ENCODE measurements around the gene ERC1. TPM values are rescaled to one million over a fixed set of nuclear protein-coding genes. Genes with fewer than 3 reads are reported as not detected.
"Not testable (repeated sequence)": the region's sequence is repeated elsewhere in the genome, so short reads cannot be mapped to it uniquely, and the experiment has no call there.

The ERC1 gene
- total RNA-seq, 1 experiment from 2014 or later: 31.5 TPM

DNA sequence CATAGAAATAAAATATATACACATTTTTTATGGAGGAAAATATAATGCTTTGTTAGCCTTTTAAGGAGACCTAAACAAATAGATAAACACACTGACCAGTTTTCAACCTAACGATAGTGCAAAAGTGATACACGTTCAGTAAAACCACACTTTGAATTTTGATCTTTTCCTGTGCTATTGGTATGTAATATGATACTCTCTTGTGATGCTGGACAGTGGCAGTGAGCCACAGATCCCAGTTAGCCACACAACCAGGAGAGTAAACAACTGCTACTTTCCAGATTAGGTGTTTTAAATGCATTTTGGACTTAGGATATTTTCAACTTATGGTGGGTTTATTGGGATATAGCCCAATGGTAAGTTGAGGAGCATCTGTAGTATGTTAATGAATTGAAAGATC lies 243.1 kb downstream of the ERC1 start:
- no peaks in the 10 kb centered on the region for H3K36me3 ChIP-seq
- no peak overlapping the region for H3K27ac ChIP-seq
- no peaks in the 10 kb centered on the region for H3K27me3 ChIP-seq
- peak in 1 of 2 experiments; percentile 28 for DNase-seq
- H3K4me1 ChIP-seq: no peaks in the 10 kb centered on the region
- no peaks in the 10 kb centered on the region for H3K9me3 ChIP-seq (replicated peaks)
- H3K4me3 ChIP-seq: no peak overlapping the region

DNA sequence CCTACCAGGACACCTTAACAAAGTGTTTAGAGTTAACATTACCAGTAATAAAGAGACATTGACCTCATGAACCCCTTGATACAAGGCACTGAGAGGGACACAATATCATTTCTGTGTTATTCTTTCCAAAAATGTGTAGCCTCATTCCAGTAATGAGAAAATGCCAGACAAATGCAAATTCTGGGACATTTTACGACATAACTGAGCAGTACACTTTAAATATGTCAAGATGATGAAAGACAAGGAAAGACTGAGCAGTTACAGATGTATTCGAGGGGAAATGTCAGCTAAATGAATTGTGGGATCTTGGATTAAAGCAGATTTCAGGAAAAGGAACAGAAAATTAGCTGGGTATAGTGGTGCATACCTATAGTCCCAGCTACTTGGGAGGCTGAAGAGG lies 255.6 kb downstream of the ERC1 start:
- Histone ChIP-seq H3K9me3 (replicated peaks) (no peaks in the 10 kb centered on the region), H3K27me3 (no peaks in the 10 kb centered on the region), H3K4me1 (no peaks in the 10 kb centered on the region), H3K36me3 (peaks cover 5% of the 10 kb centered on the region; the same call in 1 of the 2 replicates), H3K4me3 (no peak overlapping the region), H3K27ac (no peak overlapping the region)
- no peak for DNase-seq

DNA sequence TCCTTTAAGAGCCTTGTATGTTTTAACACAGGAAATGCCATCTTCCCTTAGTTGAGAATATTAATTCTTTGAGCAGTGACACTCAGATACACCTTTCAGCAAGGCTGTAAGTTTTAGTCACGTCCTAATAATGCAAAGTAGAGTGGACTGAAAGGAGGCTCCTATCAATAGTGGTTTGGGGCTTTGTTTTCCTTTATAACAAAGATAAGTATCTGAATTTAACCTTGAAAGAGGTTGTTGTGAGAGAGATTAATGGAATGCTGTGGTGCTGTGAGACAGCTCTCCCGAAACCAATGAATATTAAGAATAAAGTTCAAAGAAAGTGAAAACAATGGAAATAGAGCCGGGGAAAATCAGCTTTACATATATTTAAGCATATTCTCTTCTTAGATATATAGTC lies 259.6 kb downstream of the ERC1 start:
- Histone ChIP-seq H3K36me3 (no peaks in the 10 kb centered on the region), H3K27ac (no peak overlapping the region)

DNA sequence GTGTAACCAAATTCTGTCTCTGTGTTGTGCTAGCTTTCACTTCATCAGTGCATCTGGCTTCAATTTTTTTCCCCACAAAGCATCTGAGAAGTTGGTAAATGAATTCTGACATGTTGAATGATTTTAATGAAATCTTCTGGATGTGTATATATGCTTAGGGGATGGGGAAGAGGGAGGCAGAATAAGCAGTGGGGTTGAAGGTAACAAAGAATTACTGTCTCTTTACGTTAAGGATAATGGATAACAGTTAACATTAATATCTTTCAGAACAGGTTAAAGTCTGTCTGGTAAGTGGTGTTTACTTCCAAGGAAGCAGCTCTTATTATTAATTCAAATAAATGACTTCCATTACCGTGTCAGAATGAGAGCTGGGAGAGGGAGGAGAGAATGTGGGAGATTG lies 261.7 kb downstream of the ERC1 start:
- H3K4me1 ChIP-seq: no peaks in the 10 kb centered on the region
- H3K36me3 ChIP-seq: peaks cover 4% of the 10 kb centered on the region; the same call in 1 of the 2 replicates
- H3K27ac ChIP-seq: no peak overlapping the region
- no peaks in the 10 kb centered on the region for H3K27me3 ChIP-seq
- H3K4me3 ChIP-seq: no peak overlapping the region
- peaks cover 7% of the 10 kb centered on the region; the same call in 1 of the 2 replicates for H3K9me3 ChIP-seq (replicated peaks)
- DNase-seq: no peak

More for the DNA sequence above, 259.6 kb downstream of the ERC1 start:
- Histone ChIP-seq H3K4me1 (no peaks in the 10 kb centered on the region), H3K9me3 (replicated peaks) (no peaks in the 10 kb centered on the region; the same call in 1 of the 2 replicates), H3K4me3 (no peak overlapping the region), H3K27me3 (no peaks in the 10 kb centered on the region)
- DNase-seq: no peak

DNA sequence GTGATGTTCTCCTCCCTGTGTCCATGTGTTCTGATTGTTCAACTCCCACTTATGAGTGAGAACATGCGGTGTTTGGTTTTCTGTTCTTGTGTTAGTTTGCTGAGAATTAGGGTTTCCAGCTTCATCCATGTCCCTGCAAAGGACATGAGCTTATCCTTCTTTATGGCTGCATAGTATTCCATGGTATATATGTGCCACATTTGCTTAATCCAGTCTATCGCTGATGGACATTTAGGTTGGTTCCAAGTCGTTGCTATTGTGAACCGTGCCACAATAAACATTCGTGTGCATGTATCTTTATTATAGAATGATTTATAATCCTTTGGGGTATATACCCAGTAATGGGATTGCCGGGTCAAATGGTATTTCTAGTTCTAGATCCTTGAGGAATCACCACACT lies 264.1 kb downstream of the ERC1 start:
- H3K27me3 ChIP-seq; H3K9me3 ChIP-seq (replicated peaks); DNase-seq; H3K4me3 ChIP-seq; H3K4me1 ChIP-seq; H3K27ac ChIP-seq; H3K36me3 ChIP-seq: not testable (repeated sequence)

DNA sequence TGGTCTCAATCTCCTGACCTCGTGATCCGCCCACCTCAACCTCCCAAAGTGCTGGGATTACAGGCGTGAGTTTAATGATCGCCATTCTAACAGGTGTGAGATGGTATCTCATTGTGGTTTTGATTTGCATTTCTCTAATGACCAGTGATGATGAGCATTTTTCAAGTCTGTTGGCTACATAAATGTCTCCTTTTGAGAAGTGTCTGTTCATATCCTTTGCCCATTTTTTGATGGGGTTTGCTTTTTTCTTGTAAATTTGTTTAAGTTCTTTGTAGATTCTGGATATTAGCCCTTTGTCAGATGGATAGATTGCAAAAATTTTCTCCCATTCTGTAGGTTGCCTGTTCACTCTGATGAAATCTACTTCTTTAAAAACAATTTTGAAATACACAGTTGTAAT lies 264.8 kb downstream of the ERC1 start:
- H3K27me3 ChIP-seq; H3K36me3 ChIP-seq; DNase-seq; H3K9me3 ChIP-seq (replicated peaks); H3K4me3 ChIP-seq; H3K4me1 ChIP-seq; H3K27ac ChIP-seq: not testable (repeated sequence)

DNA sequence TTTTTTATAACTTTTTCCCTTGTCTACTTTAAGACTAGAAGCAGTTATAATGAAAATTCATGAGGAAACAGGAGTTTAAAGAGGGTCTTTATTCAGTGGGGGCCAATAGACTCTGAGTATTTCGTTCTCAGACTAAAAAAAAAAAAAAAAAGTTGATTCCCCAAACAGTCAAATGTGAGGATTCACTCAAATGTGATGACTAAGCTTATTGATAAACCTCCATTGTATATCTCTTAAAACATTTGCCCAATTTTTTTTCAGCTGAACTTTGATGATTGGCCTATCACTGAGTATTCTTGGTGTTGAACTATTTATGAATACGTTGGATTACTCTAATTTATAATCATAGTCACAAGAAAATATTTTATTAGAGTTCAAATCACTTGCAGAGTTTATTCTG lies 265.3 kb downstream of the ERC1 start:
- Histone ChIP-seq H3K9me3 (replicated peaks) (peaks cover 7% of the 10 kb centered on the region; the same call in 1 of the 2 replicates), H3K27ac (no peak overlapping the region), H3K36me3 (peaks cover 4% of the 10 kb centered on the region; the same call in 1 of the 2 replicates), H3K4me3 (no peak overlapping the region), H3K27me3 (no peaks in the 10 kb centered on the region), H3K4me1 (no peaks in the 10 kb centered on the region)
- DNase-seq: no peak

DNA sequence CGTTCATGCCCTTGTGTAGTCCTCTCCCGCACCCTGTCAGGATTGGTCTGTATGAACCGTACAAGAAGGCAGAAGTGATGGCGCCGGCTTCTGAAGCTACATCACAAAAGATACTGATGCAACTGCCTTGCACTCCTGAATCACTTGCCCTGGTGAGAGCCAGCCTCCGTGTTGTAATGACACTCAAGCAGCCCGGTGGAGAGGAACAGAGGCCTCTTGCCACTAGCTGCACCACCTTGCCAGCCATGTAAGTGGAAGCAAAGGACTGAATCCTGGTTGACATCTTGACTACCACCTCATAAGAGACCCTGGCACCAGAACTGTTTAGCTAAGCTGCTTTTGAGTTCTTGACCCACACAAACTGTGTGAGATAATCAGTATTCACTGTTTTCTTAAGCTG lies 266.0 kb downstream of the ERC1 start:
- DNase-seq: no peak
- Histone ChIP-seq H3K4me1 (no peaks in the 10 kb centered on the region), H3K4me3 (no peak overlapping the region), H3K36me3 (peaks cover 4% of the 10 kb centered on the region; the same call in 1 of the 2 replicates), H3K27ac (no peak overlapping the region), H3K9me3 (replicated peaks) (peaks cover 7% of the 10 kb centered on the region; the same call in 1 of the 2 replicates), H3K27me3 (no peaks in the 10 kb centered on the region)

DNA sequence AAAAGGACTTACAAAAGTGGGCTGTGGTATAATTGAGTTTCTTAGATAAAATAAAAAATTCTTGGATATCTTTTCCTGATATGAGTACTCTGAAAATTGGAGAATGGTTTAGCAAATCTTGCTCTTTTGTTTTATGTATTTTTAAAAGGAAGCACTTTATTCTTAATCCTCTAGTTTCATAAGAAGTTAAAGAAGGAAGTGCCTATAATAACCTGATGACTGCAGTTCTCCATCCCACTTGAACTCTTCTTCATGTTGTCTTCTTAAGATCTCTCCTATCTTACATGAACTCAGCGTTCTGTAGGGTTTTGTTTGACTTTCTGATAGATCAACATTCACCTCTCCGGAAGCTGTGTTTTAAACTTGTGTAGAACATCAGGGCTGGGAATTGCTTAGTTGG lies 271.0 kb downstream of the ERC1 start:
- Histone ChIP-seq H3K4me1 (no peaks in the 10 kb centered on the region), H3K27ac (no peak overlapping the region), H3K9me3 (replicated peaks) (0 out of 2 replicates have a peak, but pooled peaks cover 3% of the 10 kb centered on the region), H3K4me3 (no peak overlapping the region), H3K36me3 (peaks cover 12% of the 10 kb centered on the region), H3K27me3 (no peaks in the 10 kb centered on the region)
- no peak for DNase-seq

DNA sequence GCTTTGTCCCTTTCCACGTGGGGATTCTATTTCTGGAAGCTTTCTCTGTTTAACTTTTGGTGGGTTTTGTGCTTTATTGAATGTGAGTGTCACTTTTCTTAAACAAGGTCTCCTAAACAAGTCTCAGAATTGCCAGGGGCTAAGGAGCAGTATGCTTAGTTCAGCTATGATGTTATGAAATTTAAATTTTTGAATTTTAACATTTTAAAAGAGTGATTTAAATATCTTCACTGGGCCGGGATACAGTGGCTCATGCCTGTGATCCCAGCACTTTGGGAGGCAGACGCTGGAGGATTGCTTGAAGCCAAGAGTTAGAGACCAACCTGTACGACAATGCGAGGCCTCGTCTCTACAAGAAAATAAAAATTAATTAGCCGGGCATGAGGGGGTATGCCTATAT lies 276.2 kb downstream of the ERC1 start:
- no peaks in the 10 kb centered on the region for H3K4me1 ChIP-seq
- H3K4me3 ChIP-seq: no peak overlapping the region
- no peaks in the 10 kb centered on the region for H3K27me3 ChIP-seq
- no peak for DNase-seq
- no peak overlapping the region for H3K27ac ChIP-seq
- peaks cover 16% of the 10 kb centered on the region for H3K36me3 ChIP-seq
- H3K9me3 ChIP-seq (replicated peaks): 0 out of 2 replicates have a peak, but pooled peaks cover 3% of the 10 kb centered on the region

DNA sequence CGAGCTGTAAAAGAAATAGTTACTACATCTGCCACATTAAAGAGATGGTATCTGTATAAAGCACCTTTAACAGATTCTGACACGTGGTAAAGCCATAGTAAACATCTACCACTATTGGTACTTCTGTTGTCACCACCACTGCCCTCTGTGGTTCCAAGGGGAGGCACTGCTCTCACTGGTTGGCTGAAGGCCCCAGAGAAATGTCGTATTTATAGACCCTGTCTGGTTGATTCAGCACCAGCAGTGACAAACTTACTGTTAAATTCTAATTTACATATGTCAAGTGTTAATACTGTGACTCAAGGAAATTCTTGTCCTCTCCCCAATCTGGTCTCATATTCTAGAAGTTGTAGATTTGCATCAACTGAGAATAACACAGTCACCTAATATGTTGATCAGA lies 281.1 kb downstream of the ERC1 start:
- H3K36me3 ChIP-seq: peaks cover 2% of the 10 kb centered on the region; the same call in 1 of the 2 replicates

DNA sequence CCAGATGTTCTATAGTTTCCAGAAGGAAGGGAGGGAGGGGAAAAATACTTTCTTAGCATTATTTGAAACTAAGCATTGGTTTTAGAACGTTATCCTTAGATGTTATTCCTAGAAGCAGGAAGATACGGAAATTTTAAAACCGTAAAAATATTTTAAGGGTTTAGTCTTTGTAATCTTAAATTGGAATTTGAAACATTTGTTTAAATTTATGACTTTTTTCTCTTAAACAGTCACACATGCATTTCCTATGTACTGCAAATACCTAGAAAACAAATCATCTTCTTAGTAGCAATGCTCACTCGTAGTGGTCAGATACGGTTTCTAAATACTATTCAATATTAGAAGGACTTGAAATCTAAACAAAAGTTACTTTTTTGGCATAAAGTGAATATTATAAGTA lies 282.0 kb downstream of the ERC1 start:
- H3K27me3 ChIP-seq: no peaks in the 10 kb centered on the region
- H3K27ac ChIP-seq: no peak overlapping the region
- no peaks in the 10 kb centered on the region for H3K36me3 ChIP-seq
- H3K9me3 ChIP-seq (replicated peaks): no peaks in the 10 kb centered on the region
- H3K4me3 ChIP-seq: no peak overlapping the region
- no peaks in the 10 kb centered on the region for H3K4me1 ChIP-seq
- no peak for DNase-seq

More for the DNA sequence above, 281.1 kb downstream of the ERC1 start:
- no peaks in the 10 kb centered on the region for H3K4me1 ChIP-seq
- no peak overlapping the region for H3K4me3 ChIP-seq
- DNase-seq: no peak
- H3K9me3 ChIP-seq (replicated peaks): no peaks in the 10 kb centered on the region
- no peak overlapping the region for H3K27ac ChIP-seq
- H3K27me3 ChIP-seq: no peaks in the 10 kb centered on the region

DNA sequence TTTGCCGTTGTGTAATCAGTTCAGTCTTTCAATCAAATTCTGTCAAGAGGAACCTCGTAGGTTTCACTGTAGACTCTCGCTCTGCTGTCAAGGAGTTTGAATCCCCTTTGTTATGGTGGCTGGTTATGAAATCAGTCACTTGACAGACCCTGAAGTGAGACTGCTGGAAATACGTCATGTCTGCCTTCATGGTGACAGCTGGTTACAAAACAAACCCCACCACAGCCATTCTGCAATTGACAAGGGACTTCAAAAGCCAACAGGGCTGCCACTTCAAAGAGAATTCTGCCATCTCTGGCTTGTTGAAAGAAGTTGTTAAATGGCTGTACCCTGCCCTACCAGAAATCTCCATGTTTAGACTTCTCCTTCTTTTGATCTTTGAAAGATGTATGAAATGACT lies 286.9 kb downstream of the ERC1 start:
- no peak for DNase-seq
- no peak overlapping the region for H3K27ac ChIP-seq
- no peaks in the 10 kb centered on the region for H3K9me3 ChIP-seq (replicated peaks)
- no peaks in the 10 kb centered on the region for H3K36me3 ChIP-seq
- H3K4me1 ChIP-seq: no peaks in the 10 kb centered on the region
- H3K4me3 ChIP-seq: no peak overlapping the region
- H3K27me3 ChIP-seq: no peaks in the 10 kb centered on the region

DNA sequence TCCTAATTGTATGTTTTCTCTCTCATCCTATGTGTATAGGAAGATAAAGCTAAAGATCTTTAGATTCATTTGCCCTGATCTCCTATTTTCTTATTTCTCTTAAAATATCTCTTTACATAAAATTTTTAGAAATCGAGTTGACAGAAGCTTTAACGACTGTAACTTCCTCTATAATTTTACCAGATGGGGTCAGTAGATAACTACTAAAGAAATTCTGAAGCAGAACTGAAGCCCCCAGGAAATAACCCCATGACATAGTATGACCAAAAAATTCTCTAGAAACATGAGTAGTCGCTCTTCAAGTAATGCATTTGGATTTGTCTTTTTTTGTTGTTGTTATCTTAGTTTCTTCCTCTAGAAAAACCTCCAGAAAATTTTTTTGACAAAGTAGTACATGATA lies 288.0 kb downstream of the ERC1 start:
- Histone ChIP-seq H3K4me3 (no peak overlapping the region), H3K27ac (no peak overlapping the region), H3K4me1 (no peaks in the 10 kb centered on the region), H3K36me3 (no peaks in the 10 kb centered on the region), H3K27me3 (no peaks in the 10 kb centered on the region), H3K9me3 (replicated peaks) (no peaks in the 10 kb centered on the region)
- DNase-seq: no peak

DNA sequence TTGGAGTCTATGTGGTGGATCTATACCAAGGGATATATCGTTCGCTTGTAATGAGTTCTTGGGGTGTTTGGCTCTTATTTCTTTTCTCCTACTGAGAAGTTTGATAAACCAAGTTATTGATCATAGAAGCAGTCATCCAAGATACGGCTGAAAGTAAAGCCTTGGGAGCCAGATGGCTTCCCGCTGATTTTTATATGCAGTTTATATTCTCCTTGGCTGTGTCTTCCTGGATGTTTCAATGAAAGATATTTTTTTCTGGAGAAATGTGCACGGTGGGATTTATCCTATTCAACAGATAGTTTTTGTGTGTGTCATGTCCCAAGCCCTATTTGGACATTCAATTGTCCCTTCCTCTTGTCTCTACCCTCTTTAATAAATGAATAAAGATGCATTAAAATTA lies 289.0 kb downstream of the ERC1 start:
- Histone ChIP-seq H3K27me3 (no peaks in the 10 kb centered on the region), H3K4me1 (no peaks in the 10 kb centered on the region), H3K27ac (no peak overlapping the region), H3K4me3 (no peak overlapping the region), H3K9me3 (replicated peaks) (no peaks in the 10 kb centered on the region), H3K36me3 (no peaks in the 10 kb centered on the region)
- DNase-seq: no peak

DNA sequence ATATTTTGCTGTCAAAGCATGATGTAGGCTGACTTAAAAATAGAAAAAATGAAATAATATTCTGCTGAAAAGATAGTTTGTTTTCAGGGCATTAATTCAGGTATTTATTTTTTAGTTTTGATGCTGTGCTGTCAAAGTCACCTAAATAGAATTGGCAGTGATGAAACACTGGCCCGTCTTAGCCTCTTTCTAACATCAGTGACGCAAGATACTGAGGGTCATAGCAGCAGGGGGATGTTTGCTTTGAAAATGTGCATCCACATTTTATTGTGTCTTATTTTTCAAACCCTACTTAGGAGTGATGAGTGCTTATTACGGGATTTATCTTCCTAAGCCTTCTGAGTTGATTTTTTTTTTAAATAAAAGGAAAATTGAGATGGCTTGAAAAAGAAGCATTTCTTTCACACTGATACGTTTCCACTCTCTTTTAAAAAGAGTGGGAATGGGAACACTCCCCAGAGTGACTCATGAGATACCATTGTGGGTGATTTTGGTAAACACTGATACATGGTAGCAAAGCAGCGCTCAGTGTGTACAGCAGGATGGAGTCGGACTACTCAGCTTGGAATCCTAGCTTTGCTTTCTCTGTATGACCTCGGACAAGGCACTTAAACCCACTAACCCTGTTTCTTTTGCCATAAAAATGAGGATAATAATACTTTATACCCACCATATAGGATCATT lies 290.8 kb downstream of the ERC1 start:
- H3K4me3 ChIP-seq: no peak overlapping the region
- no peak overlapping the region for H3K27ac ChIP-seq
- no peak for DNase-seq

More for the DNA sequence above, 290.8 kb downstream of the ERC1 start:
- Histone ChIP-seq H3K4me1 (no peaks in the 10 kb centered on the region), H3K9me3 (replicated peaks) (no peaks in the 10 kb centered on the region), H3K36me3 (no peaks in the 10 kb centered on the region), H3K27me3 (no peaks in the 10 kb centered on the region)
